ENCODE results near the gene CLPX.
A peak's percentile ranks its signal among the peaks of the same experiment; 100 is the strongest.

CLPX gene

GRCh38 chr15:65217526-65218482 lies 32.7 kb upstream of the CLPX start:
- TF ChIP-seq TAF1 (IDR thresholded peaks at IDR 0.05; ENCODE audit: low read depth, low read length) (no peak), SPI1 (IDR thresholded peaks at IDR 0.05; ENCODE audit: low read depth, low read length) (no peak), POLR2A (IDR thresholded peaks at IDR 0.05; ENCODE audit: low read depth, low read length) (no peak), POU2F2 (IDR thresholded peaks at IDR 0.05; ENCODE audit: low read depth, low read length) (no peak), PAX5 (IDR thresholded peaks at IDR 0.05; ENCODE audit: insufficient read depth, low read length, severe bottlenecking) (no peak), POLR2AphosphoS5 (IDR thresholded peaks at IDR 0.05; ENCODE audit: low read depth, low read length) (no peak)
- FAIRE-seq (peak; percentile 33), DNase-seq (ENCODE audit: insufficient read length, low spot score) (no peak)

GRCh38 chr15:65215496-65215895 lies 30.4 kb upstream of the CLPX start:
- TF ChIP-seq SPI1 (IDR thresholded peaks at IDR 0.05; ENCODE audit: low read depth, low read length) (no peak), POLR2A (IDR thresholded peaks at IDR 0.05; ENCODE audit: low read depth, low read length) (no peak), POU2F2 (IDR thresholded peaks at IDR 0.05; ENCODE audit: low read depth, low read length) (no peak), POLR2AphosphoS5 (IDR thresholded peaks at IDR 0.05; ENCODE audit: low read depth, low read length) (no peak), TAF1 (IDR thresholded peaks at IDR 0.05; ENCODE audit: low read depth, low read length) (no peak), PAX5 (IDR thresholded peaks at IDR 0.05; ENCODE audit: insufficient read depth, low read length, severe bottlenecking) (no peak)
- FAIRE-seq, result no peak

GRCh38 chr15:65214010-65214409 lies 28.9 kb upstream of the CLPX start:
- DNase-seq (ENCODE audit: insufficient read length, low spot score) (no peak), FAIRE-seq (no peak)
- TF ChIP-seq POLR2A (IDR thresholded peaks at IDR 0.05; ENCODE audit: low read depth, low read length) (no peak), POU2F2 (IDR thresholded peaks at IDR 0.05; ENCODE audit: low read depth, low read length) (no peak), PAX5 (IDR thresholded peaks at IDR 0.05; ENCODE audit: insufficient read depth, low read length, severe bottlenecking) (no peak), POLR2AphosphoS5 (IDR thresholded peaks at IDR 0.05; ENCODE audit: low read depth, low read length) (no peak), SPI1 (IDR thresholded peaks at IDR 0.05; ENCODE audit: low read depth, low read length) (no peak), TAF1 (IDR thresholded peaks at IDR 0.05; ENCODE audit: low read depth, low read length) (no peak)

More at GRCh38 chr15:65215496-65215895, 30.4 kb upstream of the CLPX start:
- DNase-seq (ENCODE audit: insufficient read length, low spot score), result no peak

- FAIRE-seq (no peak), DNase-seq (ENCODE audit: insufficient read length, low spot score) (no peak)
- TF ChIP-seq SPI1 (IDR thresholded peaks at IDR 0.05; ENCODE audit: low read depth, low read length), result no peak
- TF ChIP-seq POLR2AphosphoS5 (IDR thresholded peaks at IDR 0.05; ENCODE audit: low read depth, low read length), result no peak
- no peak for TF ChIP-seq POLR2A (IDR thresholded peaks at IDR 0.05; ENCODE audit: low read depth, low read length)
- no peak for TF ChIP-seq POU2F2 (IDR thresholded peaks at IDR 0.05; ENCODE audit: low read depth, low read length)
- no peak for TF ChIP-seq TAF1 (IDR thresholded peaks at IDR 0.05; ENCODE audit: low read depth, low read length)
- TF ChIP-seq PAX5 (IDR thresholded peaks at IDR 0.05; ENCODE audit: insufficient read depth, low read length, severe bottlenecking), result no peak
Measured at GRCh38 chr15:65213241-65213640, 28.1 kb upstream of the CLPX start.

- DNase-seq (ENCODE audit: insufficient read length, low spot score), result peak; percentile 45
- peak; percentile 83 for FAIRE-seq
- TF ChIP-seq SPI1 (IDR thresholded peaks at IDR 0.05; ENCODE audit: low read depth, low read length), result no peak
- TF ChIP-seq TAF1 (IDR thresholded peaks at IDR 0.05; ENCODE audit: low read depth, low read length), result no peak
- no peak for TF ChIP-seq POLR2AphosphoS5 (IDR thresholded peaks at IDR 0.05; ENCODE audit: low read depth, low read length)
- no peak for TF ChIP-seq PAX5 (IDR thresholded peaks at IDR 0.05; ENCODE audit: insufficient read depth, low read length, severe bottlenecking)
- TF ChIP-seq POU2F2 (IDR thresholded peaks at IDR 0.05; ENCODE audit: low read depth, low read length), result no peak
- TF ChIP-seq POLR2A (IDR thresholded peaks at IDR 0.05; ENCODE audit: low read depth, low read length), result no peak
Measured at GRCh38 chr15:65212097-65212496, 27.0 kb upstream of the CLPX start.

- DNase-seq (ENCODE audit: insufficient read length, low spot score) (no peak), FAIRE-seq (no peak)
- TF ChIP-seq POU2F2 (IDR thresholded peaks at IDR 0.05; ENCODE audit: low read depth, low read length) (no peak), POLR2AphosphoS5 (IDR thresholded peaks at IDR 0.05; ENCODE audit: low read depth, low read length) (no peak), SPI1 (IDR thresholded peaks at IDR 0.05; ENCODE audit: low read depth, low read length) (no peak), TAF1 (IDR thresholded peaks at IDR 0.05; ENCODE audit: low read depth, low read length) (no peak), PAX5 (IDR thresholded peaks at IDR 0.05; ENCODE audit: insufficient read depth, low read length, severe bottlenecking) (no peak), POLR2A (IDR thresholded peaks at IDR 0.05; ENCODE audit: low read depth, low read length) (no peak)
Measured at GRCh38 chr15:65211482-65211982, 26.4 kb upstream of the CLPX start.

- no peak for TF ChIP-seq POLR2AphosphoS5 (IDR thresholded peaks at IDR 0.05; ENCODE audit: low read depth, low read length)
- no peak for TF ChIP-seq POLR2A (IDR thresholded peaks at IDR 0.05; ENCODE audit: low read depth, low read length)
- no peak for TF ChIP-seq TAF1 (IDR thresholded peaks at IDR 0.05; ENCODE audit: low read depth, low read length)
- no peak for TF ChIP-seq PAX5 (IDR thresholded peaks at IDR 0.05; ENCODE audit: insufficient read depth, low read length, severe bottlenecking)
- TF ChIP-seq POU2F2 (IDR thresholded peaks at IDR 0.05; ENCODE audit: low read depth, low read length), result no peak
- no peak for TF ChIP-seq SPI1 (IDR thresholded peaks at IDR 0.05; ENCODE audit: low read depth, low read length)
- no peak for DNase-seq (ENCODE audit: insufficient read length, low spot score)
Measured at GRCh38 chr15:65210770-65211481, 25.8 kb upstream of the CLPX start, which contains the start of gene CILP. Gene CILP (minus strand): TSS chr15:65211473. CDS start chr15:65209755, 1,718 bp downstream.

GRCh38 chr15:65209701-65210643 lies 24.8 kb upstream of the CLPX start:
- DNase-seq (ENCODE audit: insufficient read length, low spot score) (no peak), FAIRE-seq (no peak)
- TF ChIP-seq PAX5 (IDR thresholded peaks at IDR 0.05; ENCODE audit: insufficient read depth, low read length, severe bottlenecking) (no peak), POLR2A (IDR thresholded peaks at IDR 0.05; ENCODE audit: low read depth, low read length) (no peak), SPI1 (IDR thresholded peaks at IDR 0.05; ENCODE audit: low read depth, low read length) (no peak), TAF1 (IDR thresholded peaks at IDR 0.05; ENCODE audit: low read depth, low read length) (no peak), POU2F2 (IDR thresholded peaks at IDR 0.05; ENCODE audit: low read depth, low read length) (no peak), POLR2AphosphoS5 (IDR thresholded peaks at IDR 0.05; ENCODE audit: low read depth, low read length) (no peak)

More at GRCh38 chr15:65210770-65211481, 25.8 kb upstream of the CLPX start, which contains the start of gene CILP:
- no peak for FAIRE-seq

All from GM12891 (cell line).